IPS-20b (cell line): ENCODE results near the gene ADGRL3.

ENCODE experiments used
- H3K27ac ChIP-seq: one replicate; pipeline ENCODE4 v1.5.1; 2013; ENCODE audit warnings: low read length
- H3K27me3 ChIP-seq: 2 replicates; pipeline ENCODE4 v1.6.1; 2013; ENCODE audit warnings: mild to moderate bottlenecking, low read length, inconsistent platforms; ENCODE audit not compliant: insufficient read depth
- H3K36me3 ChIP-seq: 2 replicates; pipeline ENCODE4 v1.6.1; 2013; ENCODE audit warnings: low read depth, mild to moderate bottlenecking, inconsistent platforms, low read length, moderate library complexity; ENCODE audit not compliant: insufficient read depth
- H3K4me1 ChIP-seq: 2 replicates; pipeline ENCODE4 v1.6.1; 2013; ENCODE audit warnings: mild to moderate bottlenecking, control low read depth, inconsistent platforms, low read length, moderate library complexity; ENCODE audit not compliant: insufficient read depth
- H3K4me3 ChIP-seq: 2 replicates; pipeline ENCODE4 v1.5.1; 2013; ENCODE audit warnings: mild to moderate bottlenecking, low read length, inconsistent platforms
- H3K9ac ChIP-seq: 2 replicates; pipeline ENCODE4 v1.6.1; 2013; ENCODE audit warnings: low read depth, mild to moderate bottlenecking, inconsistent platforms, low read length, moderate library complexity
- H3K9me3 ChIP-seq: 2 replicates; pipeline ENCODE4 v1.6.1; 2013; ENCODE audit warnings: mild to moderate bottlenecking, low read depth, low read length, inconsistent platforms; ENCODE audit not compliant: insufficient read depth

Gene ADGRL3

DNA sequence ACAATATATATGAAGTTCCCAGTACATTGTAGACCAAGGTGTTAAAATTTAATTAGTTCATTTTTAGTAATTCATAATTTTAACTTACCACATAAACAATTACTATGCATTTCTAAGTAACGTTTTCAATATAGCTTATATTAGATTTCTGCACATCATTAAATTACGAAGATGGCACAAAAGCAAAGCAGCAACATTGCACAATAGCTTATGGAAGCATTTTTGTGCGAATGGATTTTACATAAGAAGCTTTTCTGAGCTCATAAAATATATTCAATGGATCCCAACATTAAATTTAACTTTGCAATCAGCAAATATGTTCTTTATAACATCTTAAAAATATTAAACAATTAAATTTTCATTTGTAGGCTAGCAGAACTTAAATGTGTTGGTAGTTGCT is 875.4 kb downstream of the ADGRL3 start:
- Histone ChIP-seq H3K4me3 (no peak overlapping the region), H3K36me3 (no peaks in the 10 kb centered on the region), H3K27ac (no peak overlapping the region), H3K9ac (no peak overlapping the region), H3K9me3 (no peaks in the 10 kb centered on the region), H3K4me1 (peaks cover 35% of the 10 kb centered on the region; the same call in 1 of the 2 replicates), H3K27me3 (no peaks in the 10 kb centered on the region)

GRCh38 chr4:62077406-62077805 is 877.3 kb downstream of the ADGRL3 start:
- H3K4me3 ChIP-seq: no peak overlapping the region
- H3K36me3 ChIP-seq: no peaks in the 10 kb centered on the region
- H3K27ac ChIP-seq: no peak overlapping the region
- H3K4me1 ChIP-seq: peaks cover 33% of the 10 kb centered on the region; the same call in 1 of the 2 replicates
- no peaks in the 10 kb centered on the region for H3K9me3 ChIP-seq
- no peaks in the 10 kb centered on the region for H3K27me3 ChIP-seq
- 0 out of 2 replicates have a peak overlapping the region, but pooled peaks have one; percentile 8 for H3K9ac ChIP-seq

DNA sequence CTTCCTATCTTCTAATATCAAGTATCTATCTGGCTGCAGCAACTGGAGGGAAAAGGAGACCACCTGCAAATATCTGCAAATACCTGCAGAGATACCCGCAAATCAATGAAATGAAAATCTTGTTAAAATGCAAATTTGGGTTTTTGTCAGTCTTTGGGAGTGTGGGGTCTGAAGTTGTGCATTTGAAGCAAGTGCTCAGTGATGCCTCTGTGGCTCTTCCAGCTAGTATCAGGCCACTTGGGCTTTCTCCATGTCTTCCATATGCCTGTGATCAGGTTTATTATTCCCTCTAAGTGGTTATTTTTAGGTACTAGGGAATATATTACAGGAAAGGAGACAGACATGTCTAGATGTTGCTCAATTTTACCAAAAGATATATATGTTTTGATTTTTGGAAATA is 880.3 kb downstream of the ADGRL3 start:
- Histone ChIP-seq H3K36me3 (no peaks in the 10 kb centered on the region), H3K9me3 (no peaks in the 10 kb centered on the region), H3K27me3 (no peaks in the 10 kb centered on the region), H3K4me1 (peaks cover 21% of the 10 kb centered on the region; the same call in 1 of the 2 replicates), H3K4me3 (0 out of 2 replicates have a peak overlapping the region, but pooled peaks have one; percentile 17), H3K27ac (no peak overlapping the region), H3K9ac (no peak overlapping the region)

GRCh38 chr4:62087706-62088105 is 887.6 kb downstream of the ADGRL3 start:
- Histone ChIP-seq H3K9ac (no peak overlapping the region), H3K36me3 (no peaks in the 10 kb centered on the region), H3K27ac (no peak overlapping the region), H3K4me1 (no peaks in the 10 kb centered on the region), H3K27me3 (no peaks in the 10 kb centered on the region), H3K9me3 (no peaks in the 10 kb centered on the region; the same call in 1 of the 2 replicates), H3K4me3 (no peak overlapping the region)

DNA sequence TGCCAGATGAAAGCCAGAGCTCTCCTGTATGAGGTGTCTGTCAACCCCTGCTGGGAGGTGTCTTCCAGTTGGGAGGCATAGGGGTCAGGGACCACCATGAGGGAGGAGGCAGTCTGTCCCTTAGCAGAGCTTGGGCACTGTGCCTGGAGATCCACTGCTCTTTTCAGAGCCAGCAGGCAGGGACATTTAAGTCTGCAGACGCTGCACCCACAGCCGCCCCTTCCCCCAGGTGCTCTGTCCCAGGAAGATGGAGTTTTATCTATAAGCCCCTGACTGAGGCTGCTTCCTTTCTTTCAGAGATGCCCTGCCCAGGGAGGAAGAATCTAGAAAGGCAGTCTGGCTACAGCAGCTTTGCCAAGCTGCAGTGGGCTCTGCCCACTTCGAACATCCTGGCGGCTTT is 893.6 kb downstream of the ADGRL3 start:
- no peak overlapping the region for H3K27ac ChIP-seq
- no peak overlapping the region for H3K4me3 ChIP-seq
- H3K9ac ChIP-seq: no peak overlapping the region
- H3K4me1 ChIP-seq: no peaks in the 10 kb centered on the region
- H3K9me3 ChIP-seq: no peaks in the 10 kb centered on the region; the same call in 1 of the 2 replicates
- H3K27me3 ChIP-seq: no peaks in the 10 kb centered on the region
- H3K36me3 ChIP-seq: no peaks in the 10 kb centered on the region

- Histone ChIP-seq H3K4me1 (no peaks in the 10 kb centered on the region), H3K9me3 (no peaks in the 10 kb centered on the region; the same call in 1 of the 2 replicates), H3K36me3 (no peaks in the 10 kb centered on the region)
Observed at GRCh38 chr4:62096881-62097280, 896.8 kb downstream of the ADGRL3 start.

DNA sequence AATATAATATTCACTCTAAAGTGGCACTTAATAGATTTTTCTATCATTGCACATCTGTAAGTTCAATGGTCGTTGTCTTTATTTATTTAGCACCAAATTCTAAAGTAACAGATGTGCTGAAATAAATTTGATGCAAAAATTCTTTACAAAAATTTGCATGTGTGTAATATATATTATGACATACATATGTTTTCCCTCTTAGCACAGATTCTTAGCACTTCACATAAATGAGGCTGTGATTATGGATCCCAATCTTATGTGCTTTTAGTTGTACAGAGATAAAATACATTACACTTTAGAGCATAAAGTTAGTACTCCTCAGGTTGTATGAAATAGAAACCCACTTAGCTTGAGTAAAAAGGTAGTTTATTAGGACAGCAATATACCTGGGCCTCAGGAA is 915.1 kb downstream of the ADGRL3 start:
- Histone ChIP-seq H3K9ac (no peak overlapping the region), H3K9me3 (no peaks in the 10 kb centered on the region), H3K4me1 (no peaks in the 10 kb centered on the region; the same call in 1 of the 2 replicates), H3K27me3 (no peaks in the 10 kb centered on the region), H3K36me3 (no peaks in the 10 kb centered on the region), H3K27ac (no peak overlapping the region), H3K4me3 (no peak overlapping the region)

More at GRCh38 chr4:62096881-62097280, 896.8 kb downstream of the ADGRL3 start:
- no peak overlapping the region for H3K4me3 ChIP-seq
- no peak overlapping the region for H3K9ac ChIP-seq
- no peak overlapping the region for H3K27ac ChIP-seq
- no peaks in the 10 kb centered on the region for H3K27me3 ChIP-seq

DNA sequence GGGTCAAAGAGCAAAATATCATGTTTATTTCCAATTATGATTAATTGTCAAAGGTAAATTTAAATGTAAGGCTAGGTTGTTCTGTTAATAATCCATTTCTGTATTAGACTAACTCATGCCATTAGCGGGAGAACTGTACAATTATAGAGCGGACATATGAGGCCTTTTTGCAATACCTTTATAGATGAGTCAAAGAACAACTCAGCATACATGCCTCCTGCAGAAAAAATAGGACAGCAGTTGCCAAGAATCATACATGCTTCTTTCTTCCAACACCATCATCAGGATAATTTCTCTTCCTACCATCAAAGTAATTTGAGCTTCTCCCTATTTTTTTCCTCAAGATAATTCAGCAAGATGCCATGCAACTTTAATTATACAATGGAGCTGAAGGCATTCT is 917.8 kb downstream of the ADGRL3 start:
- Histone ChIP-seq H3K36me3 (no peaks in the 10 kb centered on the region), H3K9me3 (no peaks in the 10 kb centered on the region), H3K4me1 (no peaks in the 10 kb centered on the region; the same call in 1 of the 2 replicates), H3K27ac (no peak overlapping the region), H3K4me3 (no peak overlapping the region), H3K27me3 (no peaks in the 10 kb centered on the region), H3K9ac (no peak overlapping the region)

DNA sequence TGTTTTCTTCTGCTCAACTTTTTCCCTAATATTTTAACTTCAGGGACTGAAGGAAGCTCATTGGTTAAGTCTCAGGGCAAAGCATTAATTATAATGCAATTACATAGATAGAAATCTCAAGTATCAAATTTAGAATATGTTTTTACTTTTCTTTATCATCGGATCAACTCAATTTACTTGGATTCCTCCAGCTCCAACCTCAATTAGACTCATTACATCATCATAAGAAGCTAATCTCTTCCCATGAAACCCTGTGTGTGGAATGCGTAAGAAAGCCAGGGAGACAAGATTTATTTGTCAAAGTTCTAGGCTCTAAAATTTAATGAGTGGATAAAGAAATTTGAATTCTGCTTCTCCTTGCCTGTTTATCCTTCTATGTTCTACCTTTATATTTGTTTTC is 918.4 kb downstream of the ADGRL3 start:
- Histone ChIP-seq H3K27ac (no peak overlapping the region), H3K36me3 (no peaks in the 10 kb centered on the region), H3K4me3 (no peak overlapping the region), H3K9me3 (no peaks in the 10 kb centered on the region), H3K4me1 (no peaks in the 10 kb centered on the region; the same call in 1 of the 2 replicates), H3K9ac (no peak overlapping the region), H3K27me3 (no peaks in the 10 kb centered on the region)

DNA sequence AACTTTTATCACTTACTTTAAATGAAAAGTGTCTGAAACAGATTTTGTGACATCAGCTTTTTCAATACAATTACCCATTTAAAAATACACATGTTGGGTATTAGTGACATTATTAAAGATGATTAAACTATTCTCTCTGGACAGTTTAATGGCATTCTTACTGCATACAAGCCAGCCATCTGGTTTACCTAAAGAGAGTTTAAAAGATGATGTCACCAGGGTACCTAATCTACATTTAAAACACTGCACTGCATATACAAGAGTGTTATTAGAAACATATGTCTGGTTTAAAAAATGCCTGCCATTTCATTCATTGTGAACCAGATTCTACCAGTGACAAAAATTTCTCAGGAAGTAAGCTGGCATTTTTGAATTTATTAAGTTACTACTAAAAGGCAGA is 919.1 kb downstream of the ADGRL3 start:
- no peak overlapping the region for H3K27ac ChIP-seq
- no peaks in the 10 kb centered on the region for H3K36me3 ChIP-seq
- no peak overlapping the region for H3K9ac ChIP-seq
- no peaks in the 10 kb centered on the region for H3K9me3 ChIP-seq
- H3K4me3 ChIP-seq: no peak overlapping the region
- H3K4me1 ChIP-seq: no peaks in the 10 kb centered on the region; the same call in 1 of the 2 replicates
- no peaks in the 10 kb centered on the region for H3K27me3 ChIP-seq

GRCh38 chr4:62126064-62126732 is 926.1 kb downstream of the ADGRL3 start:
- Histone ChIP-seq H3K4me3 (no peak overlapping the region), H3K36me3 (no peaks in the 10 kb centered on the region), H3K27ac (no peak overlapping the region), H3K27me3 (no peaks in the 10 kb centered on the region), H3K9me3 (no peaks in the 10 kb centered on the region), H3K9ac (no peak overlapping the region), H3K4me1 (no peaks in the 10 kb centered on the region)
